Suprapubic skin (tissue), 4 donors: ENCODE data around the gene SLC2A13. TPM values are rescaled to one million over a fixed set of nuclear protein-coding genes. Genes with fewer than 3 reads are reported as not detected.
"Not testable (repeated sequence)": the region's sequence is repeated elsewhere in the genome, so short reads cannot be mapped to it uniquely, and the experiment has no call there.

Experiments used
- DNase-seq, 2 donors: peaks; one replicate each; pipeline ENCODE4 v3.0.0-alpha.2; 2019; ENCODE audit warnings: low spot score in 2 of 2
- H3K27ac ChIP-seq: fragments of 200-600 bp; sonication (generic); one replicate; pipeline ENCODE4 v1.5.1; 2019
- H3K27me3 ChIP-seq: fragments of 200-600 bp; sonication (generic); one replicate; pipeline ENCODE4 v1.5.1; 2019
- H3K36me3 ChIP-seq: fragments of 200-600 bp; sonication (generic); one replicate; pipeline ENCODE4 v1.5.1; 2019
- H3K4me1 ChIP-seq: fragments of 200-600 bp; sonication (generic); one replicate; pipeline ENCODE4 v1.5.1; 2019
- H3K4me3 ChIP-seq: fragments of 200-600 bp; sonication (generic); one replicate; pipeline ENCODE4 v1.5.1; 2019; ENCODE audit warnings: mild to moderate bottlenecking
- H3K9me3 ChIP-seq: fragments of 200-600 bp; sonication (generic); one replicate; pipeline ENCODE4 v1.5.1; 2019
- CTCF ChIP-seq, 2 donors: fragments of 200-600 bp in 1 of 2; fragments of 450-650 bp in 1 of 2; sonication (generic) in 1 of 2; IDR thresholded peaks; one replicate each; pipeline ENCODE4 v1.5.1; 2016 to 2019; ENCODE audit warnings: antibody characterized with exemption in 2 of 2, mild to moderate bottlenecking in 1 of 2, moderate library complexity in 1 of 2
- EP300 ChIP-seq: sonication (generic); formaldehyde crosslinking; IDR thresholded peaks from one replicate; pipeline ENCODE4 v1.6.1; 2017; ENCODE audit warnings: antibody characterized with exemption
- POLR2A ChIP-seq, 2 donors: fragments of 450-650 bp; IDR thresholded peaks; one replicate each; pipeline ENCODE4 v1.6.1; 2017; ENCODE audit warnings: antibody characterized with exemption in 2 of 2, mild to moderate bottlenecking in 2 of 2, moderate library complexity in 2 of 2
- POLR2AphosphoS5 ChIP-seq, 3 donors: sonication (generic); formaldehyde crosslinking; IDR thresholded peaks; one replicate each; pipeline ENCODE4 v1.6.1; 2017; ENCODE audit warnings: antibody characterized with exemption in 3 of 3
- WGBS: methylation state at CpG from one replicate; pipeline ENCODE4 v1.1.5; 2018; 5-methylcytosine and 5-hydroxymethylcytosine counted together
- total RNA-seq, 4 donors: library from RNA; depleted of rRNA; stranded (reverse); fragments of >200 nt; gene quantifications; one replicate each; pipeline ENCODE4 v1.1.0, GENCODE V29; 2016

The SLC2A13 gene
- total RNA-seq, 4 donors from 2014 or later, result 10.4 to 14.1 (median 13.4) TPM

DNA sequence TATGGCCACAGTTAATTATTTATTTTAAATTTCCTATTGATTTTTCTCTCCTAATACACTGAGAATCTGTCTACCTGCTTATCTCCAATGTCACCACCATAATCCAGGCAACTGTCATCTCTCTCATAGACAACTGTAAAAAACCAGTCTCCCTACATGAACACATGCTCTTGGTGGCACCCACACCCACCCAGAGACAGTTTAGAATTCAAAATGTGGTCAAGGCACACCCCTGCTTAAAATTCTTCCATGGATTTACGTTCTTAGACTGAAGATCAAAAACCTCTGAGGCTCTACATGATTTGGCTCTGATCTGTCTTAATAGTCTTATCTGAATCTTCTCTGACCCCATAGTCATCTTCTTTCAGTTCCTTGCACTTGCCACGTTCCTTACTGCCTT lies 245.2 kb downstream of the SLC2A13 start:
- Histone ChIP-seq H3K27ac (no peak overlapping the region), H3K36me3 (no peaks in the 10 kb centered on the region), H3K4me3 (no peak overlapping the region), H3K4me1 (no peaks in the 10 kb centered on the region), H3K9me3 (no peaks in the 10 kb centered on the region), H3K27me3 (no peaks in the 10 kb centered on the region)
- WGBS, result 73% methylated on average over 2 of the region's 2 CpGs
- no peak for TF ChIP-seq CTCF (IDR thresholded peaks at IDR 0.05)
- no peak for TF ChIP-seq EP300
- TF ChIP-seq POLR2AphosphoS5 (IDR thresholded peaks at IDR 0.05), result no peak
- TF ChIP-seq POLR2A (IDR thresholded peaks at IDR 0.05), result no peak
- no peak for DNase-seq

GRCh38 chr12:39853003-39853402 lies 252.9 kb downstream of the SLC2A13 start:
- Histone ChIP-seq H3K4me1 (no peaks in the 10 kb centered on the region), H3K9me3 (no peaks in the 10 kb centered on the region), H3K27me3 (no peaks in the 10 kb centered on the region), H3K27ac (no peak overlapping the region), H3K4me3 (no peak overlapping the region), H3K36me3 (no peaks in the 10 kb centered on the region)
- 92% methylated on average over 2 of the region's 2 CpGs for WGBS
- no peak for TF ChIP-seq POLR2A (IDR thresholded peaks at IDR 0.05)
- TF ChIP-seq EP300, result no peak
- TF ChIP-seq CTCF (IDR thresholded peaks at IDR 0.05), result no peak
- no peak for TF ChIP-seq POLR2AphosphoS5 (IDR thresholded peaks at IDR 0.05)
- DNase-seq, result no peak

- Histone ChIP-seq H3K4me3 (no peak overlapping the region), H3K4me1 (no peaks in the 10 kb centered on the region), H3K9me3 (no peaks in the 10 kb centered on the region), H3K36me3 (no peaks in the 10 kb centered on the region), H3K27ac (no peak overlapping the region), H3K27me3 (no peaks in the 10 kb centered on the region)
- TF ChIP-seq POLR2A (IDR thresholded peaks at IDR 0.05), result no peak
- no peak for TF ChIP-seq CTCF (IDR thresholded peaks at IDR 0.05)
- TF ChIP-seq EP300, result no peak
- TF ChIP-seq POLR2AphosphoS5 (IDR thresholded peaks at IDR 0.05), result no peak
- DNase-seq, result no peak
- 90% methylated on average over 1 of the region's 1 CpG for WGBS
Measured at GRCh38 chr12:39852346-39852745, 253.5 kb downstream of the SLC2A13 start.

DNA sequence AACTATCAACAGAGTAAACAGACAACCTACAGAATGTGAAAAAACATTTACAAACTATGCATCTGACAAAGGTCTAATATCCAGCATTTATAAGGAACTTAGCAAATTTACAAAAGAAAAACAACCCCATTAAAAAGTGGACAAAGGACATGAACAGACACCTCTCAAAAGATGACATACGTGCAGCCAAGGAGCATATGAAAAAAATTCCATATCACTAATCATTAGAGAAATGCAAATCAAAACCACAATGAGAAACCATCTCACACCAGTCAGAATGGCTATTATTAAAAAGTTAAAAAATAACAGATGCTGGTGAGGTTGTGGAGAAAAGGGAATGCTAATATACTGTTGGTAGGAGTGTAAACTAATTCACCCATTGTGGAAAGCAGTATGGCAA lies 257.7 kb downstream of the SLC2A13 start:
- not testable (repeated sequence) for H3K27me3 ChIP-seq, H3K4me3 ChIP-seq, H3K4me1 ChIP-seq, DNase-seq, H3K9me3 ChIP-seq, H3K36me3 ChIP-seq, H3K27ac ChIP-seq
- WGBS, result 87% methylated on average over 1 of the region's 1 CpG

GRCh38 chr12:39846971-39847650 lies 258.8 kb downstream of the SLC2A13 start:
- Histone ChIP-seq H3K27me3 (no peaks in the 10 kb centered on the region), H3K27ac (no peak overlapping the region), H3K4me3 (no peak overlapping the region), H3K36me3 (no peaks in the 10 kb centered on the region), H3K9me3 (no peaks in the 10 kb centered on the region), H3K4me1 (no peaks in the 10 kb centered on the region)
- no peak for DNase-seq
- WGBS, result 49% methylated on average over 2 of the region's 2 CpGs
- TF ChIP-seq EP300 (no peak), POLR2A (IDR thresholded peaks at IDR 0.05) (no peak), POLR2AphosphoS5 (IDR thresholded peaks at IDR 0.05) (no peak), CTCF (IDR thresholded peaks at IDR 0.05) (no peak)

DNA sequence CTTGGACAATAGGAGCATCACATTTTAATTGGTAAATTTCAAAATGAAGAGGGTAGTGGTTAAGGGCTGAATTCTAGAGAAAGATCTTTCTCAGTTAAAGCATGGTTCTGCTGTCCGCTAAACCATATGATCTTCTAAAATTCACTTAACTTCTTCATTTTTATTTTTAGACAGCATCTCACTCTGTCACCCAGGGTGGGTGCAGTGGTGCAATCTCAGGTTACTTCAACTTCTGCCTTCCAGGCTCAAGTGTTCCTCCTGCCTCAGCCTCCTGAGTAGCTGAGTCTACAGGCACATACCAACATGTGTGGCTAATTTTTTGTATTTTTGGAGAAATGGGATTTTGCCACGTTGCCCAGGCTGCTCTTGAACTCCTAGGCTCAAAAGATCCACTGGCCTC lies 259.6 kb downstream of the SLC2A13 start:
- TF ChIP-seq POLR2A (IDR thresholded peaks at IDR 0.05), result no peak
- no peak for TF ChIP-seq EP300
- TF ChIP-seq POLR2AphosphoS5 (IDR thresholded peaks at IDR 0.05), result no peak
- no peak for TF ChIP-seq CTCF (IDR thresholded peaks at IDR 0.05)
- no peak for DNase-seq
- Histone ChIP-seq H3K36me3 (no peaks in the 10 kb centered on the region), H3K27me3 (no peaks in the 10 kb centered on the region), H3K4me1 (no peaks in the 10 kb centered on the region), H3K27ac (no peak overlapping the region), H3K4me3 (no peak overlapping the region), H3K9me3 (no peaks in the 10 kb centered on the region)
- 78% methylated on average over 2 of the region's 2 CpGs for WGBS
